OCI-LY3 (cell line): ENCODE results near the gene CA6.
"Not testable (repeated sequence)": the region's sequence is repeated elsewhere in the genome, so short reads cannot be mapped to it uniquely, and the experiment has no call there.

Experiments used
- EZH2phosphoT487 ChIP-seq: fragments of 200-600 bp; shearing (Covaris generic); IDR thresholded peaks from 2 replicates; pipeline ENCODE4 v1.6.1; 2018; ENCODE audit warnings: antibody characterized with exemption, mixed run types, low read depth
- TF ChIP-seq, protein P1 (sequence below): fragments of 200-600, 300-600 bp; sonication (generic); IDR thresholded peaks from 2 replicates; pipeline ENCODE4 v1.5.1; 2014; ENCODE audit warnings: antibody characterized with exemption, low read length, low read depth

DNA sequence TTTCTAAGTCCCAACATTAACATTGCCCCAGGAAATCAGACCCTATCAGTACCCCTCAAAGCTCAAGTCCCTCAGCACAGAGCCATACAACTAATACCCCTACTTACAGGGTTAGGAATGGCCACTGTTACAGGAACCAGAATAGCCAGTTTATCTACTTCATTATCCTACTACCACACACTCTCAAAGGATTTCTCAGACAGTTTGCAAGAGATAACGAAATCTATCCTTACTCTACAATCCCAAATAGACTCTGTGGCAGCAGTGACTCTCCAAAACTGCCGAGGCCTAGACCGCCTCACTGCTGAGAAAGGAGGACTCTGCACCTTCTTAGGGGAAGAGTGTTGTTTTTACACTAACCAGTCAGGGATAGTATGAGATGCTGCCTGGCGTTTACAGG, 48.2 kb upstream of the CA6 start:
- TF ChIP-seq, protein P1, sequence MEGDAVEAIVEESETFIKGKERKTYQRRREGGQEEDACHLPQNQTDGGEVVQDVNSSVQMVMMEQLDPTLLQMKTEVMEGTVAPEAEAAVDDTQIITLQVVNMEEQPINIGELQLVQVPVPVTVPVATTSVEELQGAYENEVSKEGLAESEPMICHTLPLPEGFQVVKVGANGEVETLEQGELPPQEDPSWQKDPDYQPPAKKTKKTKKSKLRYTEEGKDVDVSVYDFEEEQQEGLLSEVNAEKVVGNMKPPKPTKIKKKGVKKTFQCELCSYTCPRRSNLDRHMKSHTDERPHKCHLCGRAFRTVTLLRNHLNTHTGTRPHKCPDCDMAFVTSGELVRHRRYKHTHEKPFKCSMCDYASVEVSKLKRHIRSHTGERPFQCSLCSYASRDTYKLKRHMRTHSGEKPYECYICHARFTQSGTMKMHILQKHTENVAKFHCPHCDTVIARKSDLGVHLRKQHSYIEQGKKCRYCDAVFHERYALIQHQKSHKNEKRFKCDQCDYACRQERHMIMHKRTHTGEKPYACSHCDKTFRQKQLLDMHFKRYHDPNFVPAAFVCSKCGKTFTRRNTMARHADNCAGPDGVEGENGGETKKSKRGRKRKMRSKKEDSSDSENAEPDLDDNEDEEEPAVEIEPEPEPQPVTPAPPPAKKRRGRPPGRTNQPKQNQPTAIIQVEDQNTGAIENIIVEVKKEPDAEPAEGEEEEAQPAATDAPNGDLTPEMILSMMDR = not testable (repeated sequence)
- TF ChIP-seq EZH2phosphoT487 = not testable (repeated sequence)
